NCI-H2029 treated with DMSO at 0.1 percent for 48 hours (cell line): ENCODE data around the gene CASZ1.

Experiments
- DNase-seq: peaks from one replicate; lab custom pipeline; 2025; lab: John Stamatoyannopoulos, UW

Gene CASZ1

DNA sequence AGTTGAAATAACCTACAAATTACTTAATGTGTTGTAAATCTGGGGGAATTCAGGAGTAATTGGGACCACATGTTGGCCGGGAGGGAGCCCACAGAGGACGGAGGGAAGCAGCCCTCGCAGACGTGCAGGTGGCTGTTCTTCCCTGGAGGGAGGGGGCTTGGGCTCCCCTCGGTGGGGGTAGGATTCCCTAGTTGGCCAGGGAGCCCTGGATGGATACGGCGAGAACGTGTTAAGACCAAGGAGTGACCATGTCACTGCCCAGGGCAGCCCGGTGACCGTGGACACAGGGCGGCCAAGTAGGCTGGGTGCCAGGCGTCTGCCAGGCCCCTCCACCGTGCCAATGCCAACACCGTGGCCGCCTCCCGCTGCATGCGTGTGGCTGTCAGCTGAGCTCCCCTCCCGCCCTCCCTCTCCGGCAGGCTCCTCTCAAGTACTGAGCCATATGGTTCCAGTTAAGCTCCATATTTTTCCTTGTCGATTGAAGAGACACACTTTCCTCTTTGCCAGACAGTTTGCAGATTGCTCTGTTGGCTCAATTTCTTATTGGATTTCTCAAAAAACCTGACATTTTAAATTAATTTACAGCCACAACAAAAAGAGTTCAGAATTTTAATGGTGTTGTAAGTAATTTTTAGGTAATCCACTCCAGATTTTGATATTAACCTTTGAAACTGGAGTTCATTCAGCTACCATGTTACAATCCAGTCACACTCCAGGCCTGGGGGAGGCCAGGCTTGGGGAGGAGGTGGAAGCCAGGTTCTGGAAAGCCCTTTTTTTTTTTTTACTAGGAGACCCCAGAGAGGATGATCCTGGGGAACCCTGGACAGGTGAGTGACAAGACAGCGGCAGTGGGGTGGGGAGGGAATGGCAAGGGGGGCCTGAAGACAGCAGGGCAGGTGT lies 71.2 kb downstream of the CASZ1 start:
- peak; percentile 61 for DNase-seq

DNA sequence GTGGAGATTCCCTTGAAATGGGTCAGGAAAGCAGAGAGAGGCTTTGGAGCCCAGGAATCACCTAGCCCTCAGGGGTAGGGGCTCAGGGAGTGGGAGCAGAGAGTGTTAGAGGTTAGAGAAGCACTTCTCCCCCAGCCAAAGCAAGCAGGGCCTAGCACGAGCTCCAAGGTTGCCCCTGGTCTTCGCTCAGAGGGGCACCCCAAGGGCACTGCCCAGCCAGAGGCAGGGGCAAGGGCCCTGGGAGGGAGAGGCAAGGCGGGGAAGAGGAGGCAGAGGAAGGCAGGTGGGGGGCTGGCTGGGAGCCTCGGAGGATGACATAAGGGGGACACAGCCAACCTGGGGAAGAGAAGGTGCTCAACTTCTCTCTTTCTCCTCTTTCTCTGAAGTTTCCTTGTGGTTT lies 71.9 kb downstream of the CASZ1 start:
- no peak for DNase-seq

DNA sequence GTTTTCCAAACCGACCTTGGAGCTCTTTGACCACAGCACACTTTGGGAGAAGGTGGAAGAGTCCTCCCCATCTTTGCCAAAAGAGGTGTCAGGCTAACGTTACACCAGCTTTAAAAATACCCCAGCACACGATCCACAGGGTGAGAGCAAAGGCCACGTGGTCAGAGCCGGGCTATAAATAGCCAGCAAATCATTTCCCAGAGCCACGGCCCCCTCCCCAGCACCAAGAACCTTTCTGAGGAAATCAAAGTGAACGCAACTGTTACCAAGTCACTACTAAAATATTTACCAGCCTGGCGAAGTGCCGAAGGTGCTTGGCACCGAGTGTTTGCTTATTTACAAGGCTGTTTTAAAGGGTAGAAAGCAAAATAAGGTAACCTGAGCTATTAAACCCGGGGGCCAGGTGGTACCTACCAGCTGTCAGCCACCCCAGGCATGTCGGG lies 72.4 kb downstream of the CASZ1 start:
- peak; percentile 80 for DNase-seq

DNA sequence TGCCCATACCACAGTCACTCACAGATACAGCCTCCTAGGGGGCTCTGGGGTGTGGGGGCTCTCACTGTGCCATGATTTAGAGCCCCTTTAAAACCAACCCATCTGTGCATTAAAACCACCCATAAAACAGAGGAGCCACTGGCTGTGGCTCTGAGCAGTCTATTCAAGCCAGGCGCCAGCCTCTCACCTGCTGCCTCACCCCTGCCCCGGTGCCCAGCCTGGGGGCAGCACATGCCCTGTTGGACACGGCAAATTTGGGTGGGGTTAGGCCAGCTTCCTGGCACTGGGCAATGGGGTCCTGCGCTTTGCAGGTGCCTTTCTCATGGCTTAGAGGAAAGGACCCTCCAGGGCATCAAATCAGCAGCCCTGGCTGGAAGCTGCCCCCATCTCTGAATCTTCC lies 73.1 kb downstream of the CASZ1 start:
- no peak for DNase-seq

DNA sequence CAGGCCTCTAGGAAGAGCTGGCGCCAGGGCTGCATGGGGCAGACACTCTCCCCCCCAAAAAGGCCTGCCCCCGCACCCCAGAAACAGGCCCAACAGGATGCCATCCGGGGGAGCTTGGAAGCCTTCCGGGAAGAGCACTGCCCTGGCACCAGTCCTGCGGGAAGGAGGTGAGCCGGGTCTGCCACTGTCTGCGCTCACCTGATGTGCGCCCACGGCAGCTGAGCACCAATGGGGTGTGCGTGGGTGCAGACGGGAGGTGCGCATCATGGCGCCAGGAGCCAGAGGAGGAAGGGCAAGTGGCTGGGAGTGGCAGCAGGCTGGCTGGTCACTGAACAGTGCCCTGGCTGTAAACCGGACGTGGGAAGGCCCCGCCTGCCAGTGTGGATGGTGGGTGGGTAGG lies 73.6 kb downstream of the CASZ1 start:
- no peak for DNase-seq

DNA sequence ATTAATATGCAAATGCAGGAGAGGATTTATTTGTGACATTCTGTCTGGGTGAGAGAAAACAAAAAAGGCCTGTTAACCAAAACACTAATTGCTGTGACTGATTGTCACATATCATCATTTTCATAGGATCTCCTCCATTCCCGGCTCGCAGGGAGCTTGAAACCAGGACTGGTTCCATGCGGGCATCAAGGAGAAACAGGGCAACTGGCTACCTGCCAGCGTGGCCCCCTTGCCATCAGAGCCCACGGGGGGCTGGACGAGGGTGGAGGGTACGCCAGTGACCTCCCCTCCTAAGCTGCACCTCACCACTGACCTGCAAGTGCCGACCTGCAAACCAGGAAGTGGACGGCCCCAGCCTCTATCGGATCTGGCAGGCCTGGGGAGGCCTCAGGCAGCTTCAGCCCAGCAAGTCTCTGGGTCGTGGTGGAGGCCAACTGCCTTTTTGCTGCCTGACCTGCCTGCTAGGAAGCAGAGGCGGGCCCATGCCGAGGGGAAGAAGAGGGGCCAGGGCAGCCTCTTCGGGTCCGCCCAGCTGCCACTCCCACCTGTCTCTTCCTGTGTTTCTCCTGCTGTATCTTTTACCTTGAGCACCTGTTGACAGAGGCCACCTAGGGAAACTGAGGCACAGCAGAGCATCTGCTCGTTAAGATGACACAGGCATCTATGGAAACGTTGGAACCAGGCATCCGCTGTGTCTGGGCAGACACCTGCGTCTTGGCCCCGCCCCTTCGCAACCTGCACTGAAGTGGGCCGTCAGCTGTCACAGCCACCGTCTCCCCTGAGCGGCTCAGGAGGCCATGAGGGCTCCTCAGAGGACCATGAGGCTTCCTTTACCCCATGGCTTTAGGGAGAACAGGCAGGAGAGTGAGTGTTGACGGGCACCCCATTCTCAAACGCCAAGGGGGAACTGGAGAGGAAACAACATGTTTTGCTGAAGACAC lies 74.8 kb downstream of the CASZ1 start:
- no peak for DNase-seq

DNA sequence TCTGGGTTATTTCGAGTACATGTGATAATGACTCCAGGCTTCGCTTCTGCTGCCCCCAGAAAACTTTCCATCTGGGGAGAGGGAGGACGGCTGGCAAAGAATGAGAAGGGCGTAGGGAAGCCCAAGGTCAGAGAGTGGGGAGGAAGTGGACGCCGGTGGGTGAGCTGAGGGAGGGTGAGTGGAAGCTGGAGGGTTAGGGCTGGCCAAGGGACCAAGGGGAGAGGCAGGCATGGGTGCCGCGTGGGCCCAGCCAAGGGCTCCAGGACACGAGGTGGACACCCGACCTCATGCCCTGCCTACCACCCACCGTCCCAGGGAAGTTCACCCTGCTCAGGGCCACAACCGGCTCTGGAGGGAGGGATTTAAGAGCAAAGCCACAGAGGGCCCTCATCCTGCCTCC lies 75.8 kb downstream of the CASZ1 start:
- no peak for DNase-seq

DNA sequence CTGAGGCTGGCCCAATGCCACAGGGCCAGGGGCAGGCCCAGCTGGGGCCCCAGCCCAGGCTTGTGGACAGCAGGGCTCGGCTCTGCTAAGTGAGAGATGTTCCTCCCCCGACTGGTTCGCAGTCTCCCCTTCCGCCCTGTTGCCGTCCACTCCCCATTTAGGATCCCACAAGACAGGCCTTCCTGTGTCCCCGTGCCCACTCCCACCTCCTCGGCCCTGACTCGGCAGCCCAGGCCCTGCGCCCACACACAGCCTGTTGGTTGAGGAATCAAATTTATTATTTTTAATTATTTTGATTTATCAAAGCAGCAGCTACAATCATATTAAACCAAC lies 78.4 kb downstream of the CASZ1 start:
- no peak for DNase-seq

DNA sequence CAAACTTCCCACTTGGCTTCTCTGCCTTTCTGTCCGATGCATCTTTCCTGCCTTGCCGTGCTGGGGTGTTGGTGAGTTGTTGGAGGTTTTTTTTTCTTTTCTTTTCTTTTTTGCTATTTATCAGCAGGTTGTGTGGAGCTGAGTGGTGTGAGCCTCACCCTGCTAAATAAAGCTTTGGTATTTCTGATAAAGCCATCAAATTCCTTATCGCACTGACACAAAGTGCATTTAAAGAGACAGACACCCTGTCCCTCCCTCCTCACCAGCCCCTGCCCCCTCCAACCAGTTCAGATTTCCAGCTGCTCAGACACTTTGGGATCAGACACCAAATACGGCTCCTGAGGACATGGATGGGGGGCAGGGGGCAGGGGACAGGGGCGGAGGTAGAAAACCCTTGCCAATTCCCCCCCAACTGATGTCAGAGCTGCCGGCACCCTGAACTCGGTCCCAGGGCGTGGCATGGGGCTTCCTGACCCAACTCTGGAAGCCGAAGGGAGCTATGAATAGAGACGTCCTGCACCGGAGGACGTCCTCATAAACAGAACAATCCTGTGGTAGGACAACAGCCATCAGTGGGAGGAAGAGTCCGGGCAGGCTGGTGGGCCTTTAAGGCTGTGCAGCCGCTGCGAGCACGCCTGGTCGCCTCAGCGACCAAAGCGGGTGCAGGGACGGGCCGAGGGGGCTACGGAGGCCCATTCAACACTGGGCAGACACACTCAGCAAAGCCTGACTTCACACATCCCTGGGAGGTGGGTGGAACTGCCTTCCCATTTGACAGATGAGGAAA lies 79.0 kb downstream of the CASZ1 start:
- DNase-seq: no peak

DNA sequence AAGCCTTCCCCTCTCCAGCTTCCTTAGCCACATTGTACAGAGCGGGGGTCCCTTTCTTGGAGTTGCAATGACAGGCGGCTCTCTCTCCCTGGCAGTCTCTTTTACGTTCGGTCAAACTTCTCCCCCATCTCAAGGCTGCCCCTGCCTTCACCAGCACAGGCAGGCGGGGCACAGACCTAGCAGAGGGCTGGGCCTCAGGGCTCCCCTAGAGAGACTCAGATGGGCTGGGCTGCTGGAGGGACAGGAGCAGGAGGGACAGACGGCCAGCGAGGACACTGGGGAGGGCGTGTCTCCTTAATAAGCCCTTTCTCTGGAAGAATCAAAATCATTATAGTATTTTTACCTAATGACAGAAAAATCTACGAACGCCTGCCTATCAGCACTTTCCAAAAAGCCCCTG lies 79.6 kb downstream of the CASZ1 start:
- DNase-seq: no peak

DNA sequence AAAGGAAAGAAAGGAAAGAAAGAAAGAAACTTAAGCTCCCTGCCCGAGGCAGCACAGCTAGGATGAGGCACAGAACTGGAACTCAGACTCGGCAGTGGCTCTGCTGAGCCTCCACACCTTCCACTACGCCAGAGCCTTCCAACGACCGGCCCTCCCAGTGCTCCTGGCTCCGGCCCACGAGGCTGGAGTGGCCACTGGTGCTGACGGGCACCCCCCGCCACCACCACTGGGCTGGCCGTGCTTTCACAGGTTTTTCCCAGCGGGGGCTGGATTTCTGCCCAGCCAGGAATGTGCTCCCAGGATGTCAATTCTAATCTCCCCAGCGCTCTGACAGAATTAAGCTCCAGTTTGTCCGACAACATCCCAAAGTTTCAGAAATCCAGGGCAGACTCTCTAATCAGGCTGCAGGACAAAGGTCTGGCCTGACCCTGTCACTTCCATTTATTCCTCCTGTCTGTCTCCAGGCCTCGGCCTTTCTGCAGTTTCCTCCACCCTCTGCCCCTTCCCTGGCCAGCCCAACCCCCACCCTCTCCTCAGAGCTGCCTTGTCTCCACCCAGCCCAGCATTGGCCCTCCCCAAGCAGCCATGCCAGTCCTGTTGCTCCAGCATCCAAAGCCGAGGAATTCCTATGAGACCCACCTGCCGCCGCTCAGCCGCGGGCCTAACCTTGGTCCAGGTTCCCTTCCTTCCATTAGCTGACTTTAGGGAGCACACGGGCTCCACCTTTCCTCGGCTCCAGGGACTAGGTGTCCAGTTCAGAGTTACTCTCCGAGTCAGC lies 81.9 kb downstream of the CASZ1 start:
- no peak for DNase-seq

DNA sequence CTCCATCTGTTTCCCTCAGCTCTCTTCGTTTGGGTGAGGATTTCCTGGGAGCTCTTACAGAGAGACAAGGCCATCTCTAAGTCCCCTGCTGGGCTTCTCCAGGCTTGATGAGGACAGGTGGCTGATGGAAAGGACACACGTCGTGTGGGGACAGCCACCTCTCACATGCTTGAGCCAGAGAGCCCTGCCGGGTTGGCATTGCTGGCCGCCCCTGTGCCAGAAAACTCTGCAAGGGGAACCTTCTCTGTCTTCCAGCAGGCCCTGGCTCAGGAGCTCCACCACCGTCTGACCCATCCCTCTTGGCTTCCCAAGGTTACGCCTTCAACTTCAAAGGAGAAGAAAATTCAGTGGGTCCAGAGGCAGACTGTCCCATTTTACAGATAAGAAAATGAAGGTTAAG lies 82.8 kb downstream of the CASZ1 start:
- no peak for DNase-seq

DNA sequence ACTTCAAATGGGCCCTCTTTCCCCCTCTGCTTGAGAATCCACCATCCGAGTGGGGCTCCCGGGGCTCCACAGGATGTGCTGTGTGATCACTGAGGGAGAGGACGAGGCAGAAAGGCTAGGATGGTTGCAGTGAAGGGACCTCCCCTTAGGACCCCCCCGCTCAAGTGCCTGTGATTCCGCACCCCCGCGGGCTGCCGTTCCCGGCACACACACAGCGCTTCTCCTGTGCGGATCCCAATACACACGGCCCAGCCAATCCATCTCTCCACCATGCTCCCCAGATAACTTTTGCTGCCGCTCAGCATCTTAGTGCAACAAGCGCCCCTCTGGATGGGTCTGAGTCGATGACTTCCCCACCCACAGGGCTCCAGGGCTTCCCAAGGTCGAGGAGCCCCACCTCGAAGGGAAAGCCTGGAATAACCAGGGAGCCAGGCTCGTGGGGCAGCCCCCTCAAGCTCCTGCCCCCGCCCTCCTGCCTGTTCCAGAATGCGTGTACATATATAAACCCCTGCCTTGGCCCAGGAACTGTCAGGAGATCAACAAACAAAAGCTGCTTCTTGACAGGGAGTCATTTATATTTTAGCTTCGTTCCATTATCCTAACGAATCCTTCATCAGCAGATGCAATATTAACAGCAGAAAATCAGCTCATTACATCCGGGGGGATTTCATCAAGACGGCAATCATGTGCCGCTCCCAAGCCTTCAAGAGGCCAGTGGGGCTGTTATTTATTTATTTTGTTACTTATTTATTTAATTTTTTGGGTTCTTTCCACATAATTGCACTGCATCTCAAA lies 83.7 kb downstream of the CASZ1 start:
- no peak for DNase-seq

DNA sequence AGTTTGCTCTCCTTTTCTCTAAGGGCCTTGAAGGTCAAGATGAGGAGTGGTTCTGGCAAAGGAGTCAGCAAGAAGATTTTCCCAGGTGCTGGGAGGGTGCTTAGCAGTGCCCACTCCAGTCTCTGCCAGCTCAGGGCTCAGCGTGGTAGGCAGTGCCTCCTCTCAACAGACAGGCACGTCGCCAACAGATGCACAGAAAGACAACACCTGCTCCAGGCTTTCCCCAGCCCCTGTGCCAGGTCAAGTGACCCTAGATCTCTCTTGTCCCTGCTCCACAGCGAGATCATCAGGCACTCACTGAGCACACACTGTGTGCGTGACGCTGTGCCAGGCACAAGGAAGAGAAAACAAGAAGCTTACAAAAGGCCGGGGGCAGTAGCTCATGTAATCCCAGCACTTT lies 86.0 kb downstream of the CASZ1 start:
- peak; percentile 87 for DNase-seq

DNA sequence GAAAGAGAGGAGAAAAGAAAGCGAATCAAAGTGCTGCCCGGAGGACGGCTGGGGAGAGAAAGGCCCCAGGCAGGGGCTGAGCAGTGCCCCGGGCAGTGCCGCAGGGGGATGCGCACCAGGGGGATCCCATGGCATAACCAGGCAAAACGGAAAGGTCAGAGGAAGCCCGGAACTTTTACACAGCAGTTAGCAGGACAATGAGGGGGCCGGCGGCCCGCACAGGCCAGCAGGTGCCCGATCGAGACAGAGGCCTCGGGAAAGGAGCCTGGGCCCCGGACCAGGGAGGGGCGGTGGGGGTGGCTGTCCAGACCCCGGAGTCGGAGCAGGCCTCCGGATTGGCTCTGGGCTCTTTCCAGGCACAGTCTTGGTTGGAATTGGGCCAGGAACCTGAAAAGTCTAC lies 86.8 kb downstream of the CASZ1 start:
- no peak for DNase-seq

DNA sequence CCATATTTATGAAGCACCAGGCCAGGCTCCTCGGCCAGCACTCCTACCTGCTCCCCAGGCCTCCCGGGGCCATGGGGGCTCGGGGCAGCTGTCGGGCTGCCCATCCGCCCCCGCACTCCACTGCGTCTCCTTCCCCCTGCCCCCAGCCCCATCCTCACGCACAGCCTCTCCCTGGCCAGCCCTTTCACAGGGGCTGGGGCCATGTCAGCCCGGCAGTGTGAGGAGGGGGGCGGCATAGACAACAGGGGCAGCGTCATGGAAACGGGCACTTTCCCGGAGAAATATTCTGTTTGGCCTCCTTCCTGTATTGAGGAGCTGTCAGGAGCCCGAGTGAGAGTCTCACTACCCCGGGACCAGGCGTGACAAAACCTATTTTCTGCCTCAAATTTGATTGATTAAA lies 87.3 kb downstream of the CASZ1 start:
- no peak for DNase-seq

DNA sequence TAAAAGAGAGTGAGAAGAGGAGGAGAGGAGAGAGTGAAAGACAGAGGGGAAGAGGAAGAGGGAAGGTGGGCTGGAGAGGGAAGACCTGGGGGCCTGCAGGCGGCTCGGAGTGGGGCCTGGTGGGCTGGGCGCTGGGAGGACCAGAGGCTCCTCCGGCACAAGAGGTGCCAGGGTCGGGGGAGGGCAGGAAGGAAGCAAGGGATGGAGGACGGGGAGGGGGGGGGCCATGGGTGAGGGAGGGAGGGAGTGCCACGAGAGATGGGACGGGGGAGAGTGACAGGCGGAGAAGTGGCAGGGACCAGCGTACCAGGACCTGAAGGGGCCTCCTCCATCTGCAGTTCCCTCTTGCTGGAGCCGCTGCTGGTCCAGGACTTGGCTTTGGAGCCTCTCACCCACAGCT lies 87.7 kb downstream of the CASZ1 start:
- DNase-seq: no peak

DNA sequence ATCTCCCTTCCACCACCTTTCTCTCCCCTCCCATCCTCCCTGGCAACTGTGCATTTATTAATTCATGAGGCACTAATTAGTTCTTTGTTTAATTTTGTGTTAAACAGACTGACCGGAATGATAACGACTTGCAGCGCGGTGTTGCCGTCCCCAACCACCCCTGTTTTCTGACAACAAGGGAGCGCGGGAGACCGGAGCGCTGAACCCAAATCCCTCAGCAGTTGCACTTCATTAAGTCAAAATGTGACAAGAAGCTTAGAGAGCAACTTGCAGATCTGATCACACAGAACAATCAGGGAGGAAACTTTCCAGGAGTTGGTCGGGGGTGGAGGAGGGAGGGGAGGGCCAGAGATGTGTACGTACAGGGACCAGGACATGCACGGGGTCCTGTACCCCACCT lies 89.2 kb downstream of the CASZ1 start:
- DNase-seq: no peak

DNA sequence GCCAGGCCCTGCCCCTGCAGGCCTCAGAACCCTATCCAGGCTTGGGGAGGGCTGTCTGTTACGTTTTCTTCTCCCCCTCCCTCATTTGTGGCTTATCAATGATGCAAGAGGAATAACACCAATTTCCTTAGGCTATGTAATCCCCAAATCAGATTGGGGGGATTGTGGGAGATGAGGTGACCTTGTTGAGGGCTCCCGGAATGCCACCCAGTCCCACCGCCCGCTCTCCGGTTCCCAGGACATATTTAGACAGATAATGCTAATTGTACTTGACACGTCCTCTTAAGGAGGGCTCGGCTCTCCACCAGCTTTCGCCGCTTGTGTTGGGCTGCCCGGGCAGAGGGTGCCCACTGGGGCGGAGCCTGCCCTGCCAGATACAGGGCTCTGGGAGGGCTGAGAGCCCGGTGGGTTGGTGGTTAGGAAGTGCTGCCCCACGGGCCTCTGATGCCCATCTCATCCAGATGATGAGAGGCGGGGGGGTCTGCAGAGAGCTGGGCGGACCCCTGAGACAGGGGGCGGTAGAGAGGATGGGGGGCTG lies 90.0 kb downstream of the CASZ1 start:
- DNase-seq: no peak

DNA sequence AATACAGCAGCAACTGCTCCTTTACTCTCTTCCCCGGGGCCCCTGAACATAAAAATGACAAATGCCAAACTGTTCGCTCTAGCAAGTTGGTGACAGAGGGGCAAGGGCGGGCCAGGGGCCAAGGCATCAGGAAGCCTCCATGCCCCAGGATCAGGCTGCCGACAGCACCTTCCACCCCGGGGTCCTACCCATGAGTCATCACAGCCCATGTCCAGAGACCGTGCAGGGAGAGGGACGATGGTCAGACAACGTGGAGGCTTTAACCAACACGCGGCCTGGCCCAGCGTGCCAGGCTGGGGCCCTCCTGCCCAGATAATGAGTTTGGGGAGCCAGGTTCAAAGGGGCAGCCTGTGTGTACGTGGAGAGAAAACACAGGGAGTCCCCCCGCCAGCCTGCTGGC lies 90.5 kb downstream of the CASZ1 start:
- no peak for DNase-seq
